AG08396 (cell line): ENCODE measurements around the gene NDUFB11.
A peak's percentile ranks its signal among the peaks of the same experiment; 100 is the strongest.
"Not testable (repeated sequence)": the region's sequence is repeated elsewhere in the genome, so short reads cannot be mapped to it uniquely, and the experiment has no call there.

ENCODE experiments used
- DNase-seq: peaks from one replicate; pipeline ENCODE4 v3.0.0; 2012; ENCODE audit warnings: low spot score, mixed read lengths

The NDUFB11 gene

GRCh38 chrX:47146121-47146935 is 1.8 kb upstream of the NDUFB11 start:
- DNase-seq: no peak

GRCh38 chrX:47145395-47146120 is 1.1 kb upstream of the NDUFB11 start:
- DNase-seq: peak; percentile 46

GRCh38 chrX:47143894-47144625 is 442 bp downstream of the NDUFB11 start:
- peak; percentile 47 for DNase-seq

- no peak for DNase-seq
Observed at GRCh38 chrX:47138171-47138570, 6.3 kb downstream of the NDUFB11 start.

GRCh38 chrX:47135650-47136049 is 8.9 kb downstream of the NDUFB11 start:
- peak; percentile 33 for DNase-seq

- DNase-seq: no peak
Observed at GRCh38 chrX:47133493-47133892, 11.0 kb downstream of the NDUFB11 start.

GRCh38 chrX:47129899-47130358 is 14.6 kb downstream of the NDUFB11 start:
- no peak for DNase-seq

- peak; percentile 87 for DNase-seq
Observed at GRCh38 chrX:47129157-47129898, 15.2 kb downstream of the NDUFB11 start.

GRCh38 chrX:47124466-47124865 is 20.0 kb downstream of the NDUFB11 start:
- DNase-seq: not testable (repeated sequence)

GRCh38 chrX:47116551-47117110 is 27.9 kb downstream of the NDUFB11 start:
- DNase-seq: not testable (repeated sequence)

- DNase-seq: no peak
Observed at GRCh38 chrX:47112316-47112954, 32.1 kb downstream of the NDUFB11 start.

GRCh38 chrX:47110936-47111615 is 33.4 kb downstream of the NDUFB11 start:
- DNase-seq: not testable (repeated sequence)

GRCh38 chrX:47101206-47101605 is 43.3 kb downstream of the NDUFB11 start:
- DNase-seq: no peak

- DNase-seq: no peak
Observed at GRCh38 chrX:47098338-47099094, 46.0 kb downstream of the NDUFB11 start.

- no peak for DNase-seq
Observed at GRCh38 chrX:47097018-47097417, 47.5 kb downstream of the NDUFB11 start.

GRCh38 chrX:47093860-47094259 is 50.6 kb downstream of the NDUFB11 start:
- DNase-seq: no peak

- DNase-seq: peak; percentile 30
Observed at GRCh38 chrX:47093248-47093647, 51.3 kb downstream of the NDUFB11 start.
